GF-D8 (cell line): Measurements from ENCODE around the gene CRAT.

Source experiments
- DNase-seq: peaks from one replicate; lab custom pipeline; 2025; lab: John Stamatoyannopoulos, UW

The CRAT gene

DNA sequence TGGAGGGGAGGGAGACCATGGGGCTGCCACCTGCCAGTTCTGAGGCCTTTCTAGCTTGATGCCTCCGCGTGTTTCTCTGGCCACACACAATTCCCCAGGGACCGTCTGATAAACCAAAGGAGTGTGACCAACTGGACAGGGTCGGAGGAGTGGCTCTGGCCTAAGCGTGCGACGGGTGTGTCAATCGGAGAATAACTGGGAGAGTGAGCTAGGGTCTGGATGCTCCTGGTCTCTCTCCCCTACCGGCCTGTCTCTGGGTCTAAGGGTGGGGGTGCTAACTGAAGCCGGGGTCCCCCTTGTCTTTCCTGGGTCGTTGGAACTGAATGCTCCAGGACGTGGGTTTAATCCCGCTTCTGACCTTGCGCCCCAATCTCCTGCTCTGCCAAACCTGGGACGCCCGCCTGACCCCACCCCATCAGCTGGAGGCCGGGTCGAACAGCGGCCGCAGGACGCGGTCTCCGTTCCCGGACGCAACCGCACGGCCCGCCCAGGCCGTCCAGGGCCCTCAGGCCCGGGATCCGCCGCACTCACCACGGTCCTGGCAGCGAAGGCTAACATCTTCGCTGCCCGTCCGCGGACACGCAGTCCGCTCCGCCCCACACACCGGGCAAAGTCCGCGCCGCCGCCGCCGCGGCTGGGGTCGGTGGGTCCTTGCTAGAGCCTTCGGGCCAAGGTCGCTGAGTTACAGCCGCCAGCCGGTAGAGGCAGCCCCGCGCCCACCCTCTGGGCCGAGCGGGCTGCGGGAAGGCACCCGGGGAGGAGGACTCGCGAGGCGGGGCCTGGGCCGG, 447 bp downstream of the CRAT start:
- DNase-seq: no peak

DNA sequence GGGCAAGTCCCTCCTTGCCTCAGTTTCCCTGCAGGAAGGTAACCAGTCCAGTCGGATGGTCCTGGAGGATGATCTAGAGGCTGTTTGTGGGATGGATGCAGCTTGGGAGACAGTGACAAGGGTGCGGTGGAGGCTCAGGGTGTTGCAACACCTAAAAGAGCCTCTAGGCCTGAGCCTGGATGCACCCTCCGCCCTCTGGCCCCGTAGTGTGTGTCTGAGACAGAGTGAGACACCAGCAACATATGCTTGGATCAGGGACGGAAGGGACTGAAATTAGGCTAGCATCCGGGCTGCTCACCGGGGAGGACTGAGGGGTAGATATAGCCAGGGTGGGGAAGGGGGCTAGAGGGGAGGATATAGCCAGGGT, 1.1 kb downstream of the CRAT start:
- DNase-seq: no peak

DNA sequence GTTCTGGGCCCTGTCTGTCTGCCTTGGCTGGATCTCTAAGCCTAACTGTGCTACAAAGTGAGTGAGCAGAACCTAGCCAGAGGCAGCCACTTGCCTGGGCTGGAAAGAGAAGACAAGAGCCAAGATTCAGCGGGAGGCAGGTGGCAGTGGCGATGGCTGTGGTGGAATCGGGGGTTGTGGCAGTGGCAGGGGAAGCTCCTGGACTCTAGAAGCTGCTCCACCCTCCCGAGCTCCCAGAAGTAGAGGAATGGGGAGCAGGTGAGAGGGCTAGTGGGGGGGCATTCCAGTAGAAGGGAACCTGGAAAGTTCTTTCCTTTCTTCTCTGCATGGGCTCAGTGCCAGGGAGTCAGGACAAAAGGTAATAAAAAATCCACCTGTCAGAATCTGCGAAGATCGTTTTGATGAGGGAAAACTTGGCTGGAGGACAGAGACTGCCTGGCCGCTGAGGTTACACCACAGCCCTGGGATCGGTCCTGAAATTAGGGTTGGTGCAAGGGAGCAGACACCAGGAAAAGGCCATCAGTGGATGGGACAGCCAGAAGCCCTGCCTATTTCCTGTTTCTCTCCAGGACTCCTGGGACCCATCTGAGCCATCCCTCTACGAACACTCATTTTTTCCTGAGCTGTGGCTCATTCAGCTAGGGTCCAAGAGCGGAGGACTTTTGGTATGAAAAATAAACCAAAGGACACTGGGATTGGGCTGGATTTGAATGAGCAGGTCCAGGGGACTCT, 1.6 kb downstream of the CRAT start:
- DNase-seq: no peak

DNA sequence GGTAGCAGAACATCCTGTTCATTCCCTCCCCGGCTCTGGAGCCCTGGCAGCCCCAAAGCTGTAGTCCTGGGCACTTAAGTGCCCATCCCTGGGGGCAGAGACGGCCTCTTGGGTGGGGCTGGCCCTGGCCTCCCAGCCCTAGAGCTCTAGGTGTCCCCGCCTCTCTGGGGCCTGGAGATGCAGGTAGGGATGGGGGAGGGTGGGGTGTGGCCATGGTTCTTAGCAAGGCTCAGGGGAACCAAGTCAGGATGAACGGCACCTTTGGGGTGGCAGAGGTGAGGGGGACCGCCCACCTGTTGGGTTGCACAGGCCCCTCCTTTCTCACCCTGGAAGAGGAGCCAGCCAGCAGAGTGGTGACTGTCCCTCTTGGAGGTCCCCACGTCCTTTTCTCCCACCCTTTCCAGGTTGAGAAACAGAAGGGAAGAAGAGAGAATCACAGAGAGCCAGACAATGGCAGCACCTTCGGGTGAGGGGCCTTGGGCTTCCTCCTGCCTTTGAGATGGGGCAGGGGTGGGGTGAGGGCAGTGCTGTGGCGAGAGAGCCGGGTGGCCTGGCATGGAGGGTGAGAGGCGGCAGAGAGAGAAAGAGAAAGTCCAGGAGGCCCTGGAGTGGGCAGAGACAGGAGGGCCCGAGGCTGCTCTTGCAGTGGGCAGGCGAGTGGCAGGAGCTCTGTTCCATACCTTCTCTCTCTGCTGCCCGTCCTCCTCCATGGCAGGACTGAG, 2.3 kb downstream of the CRAT start:
- DNase-seq: no peak

DNA sequence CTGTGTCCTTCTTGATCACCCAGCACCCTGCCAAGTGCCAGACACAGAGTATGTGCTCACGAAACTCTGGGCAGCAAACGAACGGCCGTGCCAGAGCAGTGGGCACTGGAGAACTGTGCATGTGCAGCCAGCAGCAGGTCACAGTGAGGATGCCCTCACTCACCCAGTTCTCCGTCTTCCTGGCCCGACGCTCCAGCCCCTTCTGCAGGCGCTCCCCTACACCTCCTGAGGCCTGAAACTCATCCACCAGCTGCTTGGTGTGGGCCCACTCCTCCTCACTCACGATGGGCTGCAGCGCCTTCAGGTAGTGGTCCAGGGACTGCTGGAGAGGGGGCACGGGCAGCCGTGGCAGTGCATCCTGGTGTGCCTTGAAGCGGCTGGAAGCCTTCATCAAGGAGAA, 2.9 kb downstream of the CRAT start:
- no peak for DNase-seq

DNA sequence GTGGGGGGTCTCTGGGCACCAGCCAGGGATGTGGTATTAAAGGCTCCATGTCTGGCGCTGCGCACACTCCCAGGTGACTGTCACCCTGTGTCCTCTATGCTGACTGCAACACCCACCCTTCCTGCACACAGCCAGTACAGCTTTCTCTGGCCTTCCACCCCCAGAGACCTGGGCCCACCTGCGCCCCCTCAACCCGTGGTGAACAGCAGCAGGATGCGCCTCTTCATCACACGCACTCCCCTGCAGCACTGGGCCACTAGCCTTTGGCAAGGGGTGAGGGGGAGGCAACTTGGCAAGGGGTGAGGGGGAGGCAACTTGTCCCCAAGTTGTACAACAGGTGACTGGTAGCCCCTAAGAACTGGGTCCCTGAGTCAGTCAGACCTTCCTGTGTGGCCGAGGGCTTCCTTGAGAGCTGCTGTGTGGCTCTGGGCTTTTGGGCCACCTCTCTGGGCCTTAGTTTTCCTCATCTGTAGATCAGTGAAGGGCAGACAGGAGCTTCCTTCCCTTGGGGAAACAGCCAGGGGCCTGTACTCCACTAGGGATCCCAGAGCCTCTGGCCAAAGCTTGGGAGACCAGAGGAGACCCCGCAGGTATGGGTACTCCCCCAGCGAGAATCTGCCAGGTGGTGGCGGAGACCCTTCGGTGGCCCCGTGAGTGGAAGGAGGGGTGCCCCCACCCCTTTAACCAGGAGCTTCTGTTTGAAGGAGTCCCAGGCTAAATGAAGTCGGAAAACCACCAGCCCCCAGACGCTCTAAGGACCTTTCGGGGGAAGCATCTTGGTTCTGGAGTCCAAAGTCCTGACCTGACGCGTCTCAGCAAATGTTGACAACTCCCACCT, 4.5 kb downstream of the CRAT start:
- DNase-seq: no peak

DNA sequence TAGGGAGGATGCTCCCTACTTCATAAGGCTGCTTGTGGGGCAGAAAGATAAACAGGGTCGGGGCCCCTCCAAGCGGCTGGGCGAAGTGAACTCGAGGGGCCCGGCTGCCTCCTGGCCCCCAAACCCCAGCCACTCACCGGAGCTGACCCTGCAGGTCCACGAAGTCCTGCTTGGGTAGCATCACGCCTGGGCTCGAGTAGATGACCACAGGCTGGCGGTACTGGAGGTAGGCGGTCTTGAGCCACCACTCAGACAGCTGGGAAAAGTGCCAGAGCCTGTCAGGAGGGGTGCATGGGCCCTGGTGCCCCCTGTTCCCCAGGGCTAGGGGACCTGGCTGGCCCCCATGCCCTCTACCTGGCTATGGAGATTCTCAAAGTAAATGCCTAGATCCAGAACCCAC, 6.5 kb downstream of the CRAT start:
- DNase-seq: no peak

DNA sequence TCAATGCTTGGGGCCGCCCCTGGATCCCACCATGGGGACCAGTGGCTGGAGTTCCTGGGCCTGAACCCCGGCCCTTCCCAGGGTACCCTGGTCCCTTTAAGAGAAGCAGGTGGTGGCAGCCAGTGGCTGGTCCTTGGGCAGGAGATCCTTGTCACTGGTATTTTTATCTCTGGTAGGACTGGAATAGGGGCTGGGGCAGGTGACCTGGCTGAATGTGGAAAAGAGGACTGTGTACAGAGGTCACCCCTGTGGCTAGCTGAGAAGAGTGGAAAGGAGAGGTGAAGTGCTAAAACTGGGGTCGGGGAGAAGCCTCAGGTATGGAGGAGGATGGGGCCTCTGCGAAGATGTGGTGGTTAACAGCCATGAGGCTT, 7.0 kb downstream of the CRAT start:
- DNase-seq: no peak

DNA sequence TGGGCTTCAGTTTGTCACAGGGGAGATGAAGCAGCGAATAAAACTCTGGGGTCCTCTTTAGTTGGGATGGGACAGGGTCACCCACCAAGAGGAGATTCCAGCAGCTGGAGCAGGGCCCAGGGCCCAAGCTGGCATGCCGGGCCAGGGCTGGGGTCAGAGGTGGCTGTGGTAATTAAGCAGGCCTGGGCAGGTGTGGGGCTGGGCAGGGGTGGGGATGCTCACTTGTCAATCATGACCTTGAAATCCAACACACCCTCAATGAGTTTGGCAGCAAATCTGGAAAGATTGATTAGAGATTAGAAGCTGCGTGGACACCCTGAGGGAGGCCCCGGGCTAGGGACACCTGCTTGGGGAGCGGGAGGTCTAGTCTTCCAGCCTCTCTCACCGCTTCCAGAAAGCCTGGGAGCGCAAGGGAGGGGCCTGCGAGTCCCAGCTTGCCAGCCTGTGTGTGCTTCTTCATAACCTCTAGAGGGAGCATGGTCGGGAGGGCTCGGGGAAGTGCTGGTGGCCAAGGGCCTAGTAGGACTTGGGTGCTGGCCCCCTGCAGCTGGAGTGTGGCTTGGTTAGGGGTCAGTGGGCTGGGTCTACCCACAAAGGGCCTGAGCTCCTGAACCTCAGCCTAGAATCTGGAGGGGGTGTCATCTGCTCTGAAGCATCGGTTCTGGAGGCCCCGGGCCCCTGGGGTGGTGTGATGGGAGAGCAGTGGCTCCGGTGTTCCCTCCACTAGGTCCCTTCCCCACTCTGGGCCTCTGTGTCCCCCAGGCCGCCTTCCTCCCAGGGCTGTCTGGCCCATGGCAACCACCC, 7.6 kb downstream of the CRAT start:
- DNase-seq: peak; percentile 6

DNA sequence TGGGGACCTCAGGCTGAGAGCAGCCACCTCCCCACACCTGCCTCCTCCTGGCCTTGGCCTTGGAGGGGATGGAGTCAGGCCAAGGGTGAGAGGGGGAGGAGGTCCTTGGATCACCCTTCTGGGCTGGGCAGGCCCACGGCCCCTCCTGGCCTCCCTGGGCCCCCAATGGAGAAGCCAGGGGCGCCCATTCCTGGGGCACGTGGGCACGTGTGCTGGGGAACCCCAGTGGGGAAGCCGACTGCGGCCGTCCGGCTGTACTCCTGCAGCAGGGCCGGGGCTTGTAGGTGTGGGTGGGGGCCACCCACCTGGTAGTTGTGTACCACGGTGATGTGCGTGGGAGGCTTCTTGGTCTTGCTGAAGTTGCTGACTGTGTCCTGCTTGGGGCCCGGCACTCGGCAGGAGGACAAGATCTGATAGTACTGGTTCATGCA, 8.5 kb downstream of the CRAT start:
- DNase-seq: no peak

DNA sequence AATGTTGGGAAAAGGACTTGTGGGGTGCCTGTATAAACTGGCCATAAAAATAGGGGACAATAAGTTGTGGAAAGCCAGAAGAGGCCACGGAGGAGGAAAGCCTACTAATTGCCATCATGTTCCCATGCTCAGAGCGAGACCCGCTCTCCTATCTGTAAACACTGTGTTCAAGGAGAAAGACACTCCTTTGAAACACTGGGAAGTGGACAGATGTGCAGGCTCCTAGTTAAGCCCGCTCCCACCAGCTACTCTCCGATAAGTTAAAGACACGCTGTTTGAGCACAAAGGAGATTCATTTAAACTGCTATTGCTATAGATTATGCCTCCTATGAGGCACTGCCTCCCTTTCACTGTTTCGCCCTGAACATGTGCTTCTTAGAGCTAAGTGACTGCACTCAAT, 9.3 kb downstream of the CRAT start:
- no peak for DNase-seq

DNA sequence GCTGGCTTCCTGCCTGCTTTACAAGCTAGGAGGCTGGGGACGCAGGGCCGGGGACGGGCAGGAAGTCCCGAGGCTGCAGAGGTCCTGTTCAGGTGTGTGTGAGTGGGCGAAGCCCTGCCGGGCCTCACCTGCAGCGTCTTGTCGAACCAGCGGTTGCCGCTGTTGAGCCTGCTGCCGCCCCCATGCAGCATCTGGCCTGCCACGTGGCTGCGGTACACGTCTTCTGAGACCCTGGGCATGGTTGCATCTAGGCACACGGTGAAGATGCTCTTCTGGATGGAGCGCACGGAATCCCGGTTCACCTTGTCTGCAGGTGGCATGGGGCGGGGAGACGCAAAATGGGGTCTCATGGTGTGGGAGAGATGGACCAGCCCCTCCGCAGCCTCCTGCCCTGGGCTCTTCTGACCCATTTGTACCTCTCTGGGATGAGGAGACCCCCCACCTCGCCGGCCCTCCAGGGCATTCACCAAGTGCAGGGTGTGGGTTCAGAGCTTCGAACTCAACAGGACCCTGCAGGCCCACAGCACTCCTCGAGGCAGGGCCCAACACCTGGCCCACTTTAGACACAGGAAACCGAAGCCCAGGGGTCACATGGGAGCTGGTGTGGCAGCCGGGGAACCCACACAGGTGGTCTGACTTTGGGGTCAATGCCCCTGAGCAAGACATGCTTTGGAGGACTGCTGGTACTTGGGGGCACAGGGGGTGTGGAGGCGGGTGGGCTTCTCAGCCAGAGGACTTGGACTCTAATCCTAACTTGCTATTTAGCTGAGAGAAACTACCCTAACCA, 10.0 kb downstream of the CRAT start:
- no peak for DNase-seq

DNA sequence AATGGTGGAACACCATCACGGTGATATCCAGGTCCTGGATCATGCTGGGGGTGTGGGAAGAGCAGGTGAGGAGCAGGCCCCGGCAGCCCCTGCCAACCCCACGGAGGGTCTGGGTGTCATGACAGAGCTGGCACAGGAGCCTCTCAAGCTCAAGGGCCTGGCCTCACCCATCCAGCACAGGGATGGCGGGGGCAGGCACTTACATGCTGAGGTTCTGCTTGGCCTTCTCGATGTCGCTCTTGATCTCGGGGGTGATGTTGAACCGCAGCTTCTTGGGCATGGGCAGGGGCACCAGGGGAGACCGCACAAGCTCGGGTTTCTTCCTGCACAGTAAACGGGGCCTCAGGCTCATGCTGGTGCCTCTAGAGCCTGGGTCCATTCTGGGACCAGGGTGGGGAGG, 12.3 kb downstream of the CRAT start:
- no peak for DNase-seq

DNA sequence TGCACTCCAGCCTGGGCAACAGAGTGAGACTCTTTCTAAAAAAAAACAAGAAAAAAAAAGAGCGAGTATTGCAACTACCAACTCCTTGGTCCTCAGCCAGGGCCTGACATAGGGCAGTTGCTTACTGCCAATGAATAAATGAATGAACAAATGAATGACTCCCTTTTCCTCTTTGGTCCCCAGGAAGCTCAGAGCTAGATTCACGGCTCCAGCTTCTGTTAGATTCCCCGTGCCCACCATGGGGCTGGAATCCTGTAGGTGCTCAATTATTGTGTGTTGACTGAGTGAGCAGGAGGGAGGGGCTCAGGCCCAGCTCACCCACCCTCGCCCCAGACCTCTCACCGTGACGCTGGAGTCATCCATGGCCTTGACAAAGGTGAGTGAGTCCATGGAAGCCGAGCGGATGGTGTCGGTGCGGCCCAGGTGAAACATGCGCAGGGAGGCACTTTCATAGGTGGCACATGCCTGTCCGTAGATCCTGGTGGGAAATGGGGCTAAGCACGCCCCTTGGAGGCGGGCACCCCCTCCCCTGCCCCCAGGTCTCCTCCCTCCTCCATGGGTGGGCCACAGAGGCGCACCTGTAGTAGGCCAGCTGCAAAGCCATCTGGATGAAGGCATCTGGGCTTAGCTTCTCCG, 12.8 kb downstream of the CRAT start:
- DNase-seq: no peak

DNA sequence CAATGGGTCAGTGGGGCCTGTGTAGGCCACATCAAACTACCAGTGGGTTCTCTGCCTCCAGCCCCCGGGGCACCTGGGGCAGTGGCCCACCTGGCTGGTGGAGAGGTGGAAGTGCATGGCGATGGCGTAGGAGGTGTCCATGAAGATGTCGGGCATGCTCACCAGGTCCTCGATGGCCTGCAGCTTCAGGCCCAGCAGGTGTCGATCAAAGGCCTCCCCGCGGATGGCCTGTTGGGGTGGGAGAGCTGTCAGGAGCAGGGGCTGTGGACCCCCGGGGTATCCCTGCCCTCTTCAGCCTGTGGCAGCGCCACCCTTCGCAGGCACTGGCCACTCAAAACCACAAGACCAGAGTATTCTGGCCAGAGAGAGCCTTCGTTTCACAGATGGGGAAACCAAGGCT, 14.7 kb downstream of the CRAT start:
- no peak for DNase-seq

DNA sequence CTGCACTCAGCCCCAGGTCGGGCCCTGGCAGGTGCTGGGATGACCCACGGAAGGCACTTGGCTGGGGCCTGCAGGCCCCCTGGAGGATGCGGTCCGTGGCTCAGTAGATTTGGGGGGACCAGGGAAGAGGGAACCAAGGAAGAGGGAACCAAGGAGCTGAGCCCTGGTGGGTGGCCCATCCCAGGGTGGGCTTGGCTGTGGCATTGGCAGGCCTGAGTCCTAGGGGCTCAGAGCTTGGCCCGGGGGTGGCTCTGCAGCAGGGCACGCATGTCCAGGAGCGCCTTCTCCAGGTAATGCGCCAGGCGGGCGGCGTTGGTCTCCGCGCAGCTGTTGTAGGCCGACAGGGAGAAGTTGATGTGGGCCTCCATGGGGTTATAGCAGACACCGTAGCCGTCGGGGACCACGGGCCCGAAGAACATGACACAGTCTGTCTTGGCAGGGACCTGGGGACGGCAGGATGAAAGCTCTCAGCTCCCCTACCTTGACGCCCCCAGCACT, 15.4 kb downstream of the CRAT start:
- DNase-seq: no peak

DNA sequence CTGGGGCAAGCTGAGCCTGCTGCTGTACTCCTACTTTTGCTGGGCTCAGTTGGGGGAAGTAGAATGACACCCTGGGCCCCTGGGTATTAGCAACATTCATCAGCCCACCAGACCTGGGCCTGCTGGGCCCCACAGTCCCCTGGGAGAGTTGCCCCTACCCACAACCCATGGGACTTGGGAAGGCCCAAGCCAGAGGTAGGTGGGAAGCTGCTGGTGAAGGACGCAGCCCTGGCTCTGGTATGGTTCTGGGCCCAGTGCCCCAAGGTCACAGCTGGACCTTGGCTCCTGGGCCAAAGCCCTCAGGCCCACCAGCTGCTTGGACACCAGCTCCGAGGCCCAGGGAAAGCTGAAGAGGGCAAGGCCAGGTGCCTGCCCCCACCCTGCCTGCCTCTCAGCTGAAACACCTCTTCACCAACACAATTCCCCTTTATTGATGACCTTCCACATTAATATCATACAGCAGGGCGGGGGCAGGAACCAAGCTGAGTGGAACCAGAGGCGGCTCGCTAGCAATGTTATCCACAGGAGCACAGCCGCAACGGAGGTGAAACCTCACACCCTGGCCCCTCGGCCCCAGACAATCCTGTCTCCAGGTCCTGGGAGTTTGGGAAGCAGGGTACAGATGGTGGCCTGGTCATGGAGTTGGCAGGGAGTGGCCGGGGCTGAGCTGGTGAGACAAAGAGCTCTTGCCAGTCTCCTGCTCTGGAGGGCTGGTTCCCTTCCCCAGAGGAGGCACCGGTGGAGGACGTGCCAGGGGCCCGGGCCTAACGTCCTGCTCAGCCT, 16.0 kb downstream of the CRAT start:
- DNase-seq: no peak

DNA sequence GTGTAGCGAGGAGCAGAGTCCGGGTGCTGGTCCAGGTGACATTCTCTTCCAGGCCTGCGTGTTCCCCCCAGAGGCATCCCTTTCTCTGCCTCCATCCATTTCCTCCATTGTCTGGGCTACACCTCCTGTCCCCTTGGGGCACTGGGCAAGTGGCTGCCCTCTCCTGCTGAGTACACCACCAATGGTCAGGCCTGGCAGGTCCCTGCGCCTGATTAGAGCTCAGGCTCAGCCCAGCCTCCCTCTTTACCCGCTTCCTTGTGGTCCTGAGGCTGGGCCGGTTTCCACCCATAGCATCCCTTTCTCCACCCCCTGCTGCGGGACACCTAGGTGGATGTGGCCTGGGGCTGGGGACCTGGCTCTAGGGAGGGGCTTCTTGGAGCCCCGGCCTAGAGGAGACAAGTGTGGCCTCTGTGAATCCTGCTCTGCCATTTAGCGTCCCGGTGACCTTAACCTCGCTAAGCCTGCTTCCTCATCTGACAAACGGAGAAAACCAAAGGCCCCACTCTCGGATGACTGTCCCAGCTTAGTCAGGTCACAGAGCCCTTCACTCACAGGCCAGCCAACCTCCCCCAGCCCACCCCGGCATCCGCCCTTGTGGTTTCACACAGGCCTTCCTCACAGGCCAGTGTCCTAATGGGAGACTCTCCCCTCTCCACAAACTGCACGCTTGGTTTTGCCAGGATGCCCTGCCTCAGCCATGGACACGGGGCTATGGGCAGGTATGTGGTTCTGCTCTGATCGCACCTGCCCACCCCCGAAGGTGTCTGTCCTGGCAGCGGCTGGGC, 16.8 kb downstream of the CRAT start:
- DNase-seq: no peak
